Measurements from ENCODE around the gene CGB2.
"Not testable (repeated sequence)": the region's sequence is repeated elsewhere in the genome, so short reads cannot be mapped to it uniquely, and the experiment has no call there.

Gene CGB2

GRCh38 chr19:49038111-49038510 lies 6.4 kb downstream of the CGB2 start:
- not testable (repeated sequence) for DNase-seq (ENCODE audit: low read depth)

- DNase-seq (ENCODE audit: low read depth): not testable (repeated sequence)
These were observed 7.0 kb downstream of the CGB2 start for GRCh38 chr19:49038557-49039276.

GRCh38 chr19:49039736-49040135 lies 8.0 kb downstream of the CGB2 start:
- DNase-seq (ENCODE audit: low read depth): not testable (repeated sequence)

GRCh38 chr19:49042177-49042576 lies 10.5 kb downstream of the CGB2 start:
- no peak for DNase-seq (ENCODE audit: low read depth)

GRCh38 chr19:49042666-49043065 lies 11.0 kb downstream of the CGB2 start:
- not testable (repeated sequence) for DNase-seq (ENCODE audit: low read depth)

GRCh38 chr19:49043548-49043947 lies 11.9 kb downstream of the CGB2 start, which contains the start of gene CGB5:
CGB5 (plus strand) TSS chr19:49043848; CDS start chr19:49044210, 362 bp downstream.
- not testable (repeated sequence) for DNase-seq (ENCODE audit: low read depth)

GRCh38 chr19:49049011-49049410 lies 17.3 kb downstream of the CGB2 start, which contains the start of gene CGB8:
CGB8 (minus strand) TSS chr19:49049111; CDS start chr19:49048739, 372 bp downstream.
- not testable (repeated sequence) for DNase-seq (ENCODE audit: low read depth)

GRCh38 chr19:49049834-49050233 lies 18.1 kb downstream of the CGB2 start:
- DNase-seq (ENCODE audit: low read depth): not testable (repeated sequence)

GRCh38 chr19:49050376-49051033 lies 18.8 kb downstream of the CGB2 start:
- DNase-seq (ENCODE audit: low read depth): not testable (repeated sequence)

GRCh38 chr19:49056101-49056901 lies 24.6 kb downstream of the CGB2 start:
- DNase-seq (ENCODE audit: low read depth): peak; percentile 33

GRCh38 chr19:49056902-49057596 lies 25.4 kb downstream of the CGB2 start:
- not testable (repeated sequence) for DNase-seq (ENCODE audit: low read depth)

GRCh38 chr19:49057636-49058234 lies 26.0 kb downstream of the CGB2 start, which contains the start of gene CGB7:
CGB7 (minus strand) TSS chr19:49057749; CDS start chr19:49055375, 2,374 bp downstream.
- no peak for DNase-seq (ENCODE audit: low read depth)

- DNase-seq (ENCODE audit: low read depth): no peak
These were observed 26.9 kb downstream of the CGB2 start for GRCh38 chr19:49058562-49058961.

GRCh38 chr19:49059053-49059452 lies 27.4 kb downstream of the CGB2 start:
- DNase-seq (ENCODE audit: low read depth): no peak

GRCh38 chr19:49061000-49061399 lies 29.3 kb downstream of the CGB2 start:
- DNase-seq (ENCODE audit: low read depth): no peak

- no peak for DNase-seq (ENCODE audit: low read depth)
These were observed 29.8 kb downstream of the CGB2 start for GRCh38 chr19:49061445-49061844.

GRCh38 chr19:49064029-49064629 lies 32.4 kb downstream of the CGB2 start:
- DNase-seq (ENCODE audit: low read depth): no peak

- DNase-seq (ENCODE audit: low read depth): no peak
These were observed 33.3 kb downstream of the CGB2 start, which contains the start of gene NTF4 for GRCh38 chr19:49064768-49065611. NTF4 (minus strand) TSS chr19:49064818; CDS start chr19:49061997, 2,821 bp downstream.

- no peak for DNase-seq (ENCODE audit: low read depth)
These were observed 34.3 kb downstream of the CGB2 start for GRCh38 chr19:49065905-49066512.

Measured in activated T-helper 1 cell treated with Interleukin-2 at 50 U/mL for 16 hours (primary cell).